ENCODE results near the gene FFAR1. TPM values are rescaled to one million over a fixed set of nuclear protein-coding genes. Genes with fewer than 3 reads are reported as not detected.
A peak's percentile ranks its signal among the peaks of the same experiment; 100 is the strongest.
"Not testable (repeated sequence)": the region's sequence is repeated elsewhere in the genome, so short reads cannot be mapped to it uniquely, and the experiment has no call there.

FFAR1 gene
- total RNA-seq, 6 donors from 2014 or later: 0.17 TPM; not detected in 5

- Histone ChIP-seq H3K27ac (no peak within 1 kb of the TSS), H3K4me1 (peaks cover 0 to 12% (median 9%) of the 10 kb centered on the region in 4 donors), H3K27me3 (no peaks in the 10 kb centered on the region), H3K4me3 (no peak within 1 kb of the TSS), H3K9me3 (no peaks in the 10 kb centered on the region), H3K36me3 (no peaks in the 10 kb centered on the region)
- TF ChIP-seq POLR2AphosphoS5 (IDR thresholded peaks at IDR 0.05): peak in 1 of 2 donors; percentile 5
- TF ChIP-seq EP300 (IDR thresholded peaks at IDR 0.05): peak in 1 of 4 donors; percentile 11
- TF ChIP-seq, protein P1, sequence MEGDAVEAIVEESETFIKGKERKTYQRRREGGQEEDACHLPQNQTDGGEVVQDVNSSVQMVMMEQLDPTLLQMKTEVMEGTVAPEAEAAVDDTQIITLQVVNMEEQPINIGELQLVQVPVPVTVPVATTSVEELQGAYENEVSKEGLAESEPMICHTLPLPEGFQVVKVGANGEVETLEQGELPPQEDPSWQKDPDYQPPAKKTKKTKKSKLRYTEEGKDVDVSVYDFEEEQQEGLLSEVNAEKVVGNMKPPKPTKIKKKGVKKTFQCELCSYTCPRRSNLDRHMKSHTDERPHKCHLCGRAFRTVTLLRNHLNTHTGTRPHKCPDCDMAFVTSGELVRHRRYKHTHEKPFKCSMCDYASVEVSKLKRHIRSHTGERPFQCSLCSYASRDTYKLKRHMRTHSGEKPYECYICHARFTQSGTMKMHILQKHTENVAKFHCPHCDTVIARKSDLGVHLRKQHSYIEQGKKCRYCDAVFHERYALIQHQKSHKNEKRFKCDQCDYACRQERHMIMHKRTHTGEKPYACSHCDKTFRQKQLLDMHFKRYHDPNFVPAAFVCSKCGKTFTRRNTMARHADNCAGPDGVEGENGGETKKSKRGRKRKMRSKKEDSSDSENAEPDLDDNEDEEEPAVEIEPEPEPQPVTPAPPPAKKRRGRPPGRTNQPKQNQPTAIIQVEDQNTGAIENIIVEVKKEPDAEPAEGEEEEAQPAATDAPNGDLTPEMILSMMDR (IDR thresholded peaks at IDR 0.05): no peak
- no peak for TF ChIP-seq POLR2A (IDR thresholded peaks at IDR 0.05)
- ATAC-seq (ENCODE audit: low FRiP score in 2 of 2): peak; percentile 59 to 65
- 18 to 27% methylated on average over 14 to 18 of the region's 18 CpGs for WGBS, 2 donors
- DNase-seq: peak in 1 of 2 donors; percentile 56
Observed at GRCh38 chr19:35357867-35358573, 10.3 kb downstream of the FFAR1 start, which contains the start of gene FFAR3. Gene FFAR3, plus strand, starts transcription at chr19:35358460. Its CDS starts 431 bp downstream, at chr19:35358891.

DNA sequence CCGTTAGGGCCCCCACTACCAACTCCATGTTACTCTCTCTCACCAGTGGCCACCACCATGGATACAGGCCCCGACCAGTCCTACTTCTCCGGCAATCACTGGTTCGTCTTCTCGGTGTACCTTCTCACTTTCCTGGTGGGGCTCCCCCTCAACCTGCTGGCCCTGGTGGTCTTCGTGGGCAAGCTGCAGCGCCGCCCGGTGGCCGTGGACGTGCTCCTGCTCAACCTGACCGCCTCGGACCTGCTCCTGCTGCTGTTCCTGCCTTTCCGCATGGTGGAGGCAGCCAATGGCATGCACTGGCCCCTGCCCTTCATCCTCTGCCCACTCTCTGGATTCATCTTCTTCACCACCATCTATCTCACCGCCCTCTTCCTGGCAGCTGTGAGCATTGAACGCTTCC, 11.1 kb downstream of the FFAR1 start:
- WGBS, 2 donors: 92% methylated on average over 9 of the region's 16 CpGs; no CpG with 5 or more reads in 1 of the 2 donors
- DNase-seq: peak in 1 of 2 donors; percentile 83
- not testable (repeated sequence) for ATAC-seq (ENCODE audit: low FRiP score in 2 of 2); H3K27me3 ChIP-seq; H3K9me3 ChIP-seq; H3K4me3 ChIP-seq; H3K27ac ChIP-seq; H3K36me3 ChIP-seq
- H3K4me1 ChIP-seq: peaks cover 0 to 12% (median 8%) of the 10 kb centered on the region in 4 donors

GRCh38 chr19:35359395-35359794, 11.7 kb downstream of the FFAR1 start:
- not testable (repeated sequence) for H3K27ac ChIP-seq; H3K27me3 ChIP-seq; H3K36me3 ChIP-seq; ATAC-seq (ENCODE audit: low FRiP score in 2 of 2); H3K9me3 ChIP-seq; H3K4me3 ChIP-seq
- WGBS, 2 donors: 89% methylated on average over 20 of the region's 21 CpGs; no CpG with 5 or more reads in 1 of the 2 donors
- peaks cover 0 to 12% (median 8%) of the 10 kb centered on the region in 4 donors for H3K4me1 ChIP-seq
- DNase-seq: peak in 1 of 2 donors; percentile 73

GRCh38 chr19:35360081-35360480, 12.4 kb downstream of the FFAR1 start:
- not testable (repeated sequence) for H3K27ac ChIP-seq; H3K9me3 ChIP-seq; H3K27me3 ChIP-seq; H3K36me3 ChIP-seq; H3K4me3 ChIP-seq; DNase-seq; ATAC-seq (ENCODE audit: low FRiP score in 2 of 2)
- 90% methylated on average over 2 of the region's 5 CpGs; no CpG with 5 or more reads in 1 of the 2 donors for WGBS, 2 donors
- peaks cover 0 to 12% (median 8%) of the 10 kb centered on the region in 4 donors for H3K4me1 ChIP-seq

DNA sequence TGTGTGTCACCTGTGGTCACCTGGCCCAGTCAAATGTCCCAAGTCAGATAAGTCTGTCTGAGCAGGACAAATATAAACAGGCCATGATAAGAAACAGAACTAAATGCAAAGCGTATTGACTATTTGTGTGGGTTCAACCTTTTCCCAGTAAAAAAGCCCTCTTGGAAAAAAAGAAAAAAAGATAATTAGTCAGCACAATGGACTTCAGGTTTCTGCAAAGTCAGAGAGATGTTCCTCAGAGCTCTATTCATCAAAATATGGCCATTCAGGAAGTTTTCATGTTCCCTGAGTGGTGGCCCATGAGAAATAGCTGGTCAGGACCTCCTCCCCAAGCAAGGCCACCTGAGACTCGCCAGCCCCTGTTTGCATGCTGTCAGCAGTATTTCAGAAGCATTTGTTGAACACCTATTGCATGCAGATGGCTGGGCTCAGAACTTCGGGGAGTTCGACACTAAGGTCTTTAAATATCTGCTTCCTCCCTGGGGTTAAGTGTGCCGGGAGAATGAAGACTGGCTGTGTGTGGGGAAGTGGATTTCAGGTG, 13.2 kb downstream of the FFAR1 start:
- TF ChIP-seq, protein P1 (IDR thresholded peaks at IDR 0.05): no peak
- TF ChIP-seq EP300 (IDR thresholded peaks at IDR 0.05): no peak
- WGBS, 2 donors: 54 to 63% methylated on average over 5 of the region's 5 CpGs
- Histone ChIP-seq H3K4me3 (no peak overlapping the region), H3K36me3 (no peaks in the 10 kb centered on the region), H3K4me1 (peaks cover 0 to 12% (median 8%) of the 10 kb centered on the region in 4 donors), H3K9me3 (no peaks in the 10 kb centered on the region), H3K27ac (no peak overlapping the region), H3K27me3 (no peaks in the 10 kb centered on the region)
- no peak for DNase-seq
- ATAC-seq (ENCODE audit: low FRiP score in 2 of 2): no peak

DNA sequence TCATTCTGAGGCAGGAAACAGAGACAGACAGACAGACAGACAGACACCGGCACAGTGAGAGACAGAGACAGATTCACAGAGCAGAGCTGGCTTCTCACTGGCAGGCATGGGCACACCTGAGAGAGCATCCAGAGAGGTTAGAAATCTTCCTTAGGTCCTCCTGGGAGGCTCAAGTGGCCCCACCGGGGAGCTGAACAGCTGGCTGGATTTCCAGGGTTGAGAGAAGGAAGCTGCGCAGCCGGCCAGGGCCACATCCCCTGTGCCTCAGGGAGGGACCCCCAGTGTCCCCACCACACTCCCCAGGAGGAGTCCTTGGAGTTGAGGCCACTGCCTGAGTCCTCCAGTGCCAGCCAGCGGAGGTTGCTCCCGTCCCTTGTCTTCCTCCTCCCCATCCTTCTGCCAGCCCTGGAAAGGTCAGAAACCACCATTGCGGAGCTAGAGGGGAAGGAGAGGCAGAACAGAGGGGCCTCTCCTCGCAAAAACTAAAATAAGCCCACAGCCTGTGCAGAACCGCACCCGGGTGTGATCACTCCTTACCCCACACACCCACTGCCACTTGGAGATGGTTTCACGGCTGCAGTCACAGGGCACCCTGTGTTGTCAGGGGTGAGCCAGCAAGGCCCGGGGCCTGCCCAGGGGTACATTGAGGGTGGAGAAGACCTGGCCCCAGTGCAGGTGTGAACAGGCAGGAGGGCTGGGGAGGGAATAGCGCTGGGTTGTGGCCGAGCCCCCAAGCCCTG, 14.7 kb downstream of the FFAR1 start:
- ATAC-seq (ENCODE audit: low FRiP score in 2 of 2) (no peak), DNase-seq (peak in 1 of 2 donors; percentile 32)
- Histone ChIP-seq H3K4me3 (no peak overlapping the region), H3K4me1 (peaks cover 0 to 10% (median 7%) of the 10 kb centered on the region in 4 donors), H3K27ac (no peak overlapping the region), H3K27me3 (no peaks in the 10 kb centered on the region), H3K36me3 (no peaks in the 10 kb centered on the region), H3K9me3 (no peaks in the 10 kb centered on the region)
- no peak for TF ChIP-seq EP300 (IDR thresholded peaks at IDR 0.05)
- TF ChIP-seq POLR2AphosphoS5 (IDR thresholded peaks at IDR 0.05): no peak
- TF ChIP-seq, protein P1 (IDR thresholded peaks at IDR 0.05): no peak
- 82 to 83% methylated on average over 6 to 12 of the region's 14 CpGs for WGBS, 2 donors

Data from upper lobe of left lung (tissue), 6 donors.